ENCODE data around the gene MIDN.

The MIDN gene

GRCh38 chr19:1289686-1290025, 41.3 kb downstream of the MIDN start:
- no peak for FAIRE-seq
- no peak for DNase-seq (ENCODE audit: insufficient read length, low spot score)
- TF ChIP-seq CTCF (IDR thresholded peaks at IDR 0.05; ENCODE audit: insufficient read depth, missing control alignments), result no peak

GRCh38 chr19:1290196-1290702, 41.9 kb downstream of the MIDN start:
- no peak for FAIRE-seq
- TF ChIP-seq CTCF (IDR thresholded peaks at IDR 0.05; ENCODE audit: insufficient read depth, missing control alignments), result no peak
- DNase-seq (ENCODE audit: insufficient read length, low spot score), result no peak

GRCh38 chr19:1290703-1291651, 42.6 kb downstream of the MIDN start:
- TF ChIP-seq CTCF (IDR thresholded peaks at IDR 0.05; ENCODE audit: insufficient read depth, missing control alignments), result no peak
- DNase-seq (ENCODE audit: insufficient read length, low spot score) (no peak), FAIRE-seq (no peak)

GRCh38 chr19:1291761-1292418, 43.5 kb downstream of the MIDN start:
- DNase-seq (ENCODE audit: insufficient read length, low spot score) (no peak), FAIRE-seq (no peak)
- no peak for TF ChIP-seq CTCF (IDR thresholded peaks at IDR 0.05; ENCODE audit: insufficient read depth, missing control alignments)

GRCh38 chr19:1292419-1293151, 44.2 kb downstream of the MIDN start:
- TF ChIP-seq CTCF (IDR thresholded peaks at IDR 0.05; ENCODE audit: insufficient read depth, missing control alignments), result no peak
- FAIRE-seq, result no peak
- no peak for DNase-seq (ENCODE audit: insufficient read length, low spot score)

GRCh38 chr19:1293782-1294604, 45.6 kb downstream of the MIDN start:
- no peak for FAIRE-seq

More at GRCh38 chr19:1293782-1294604, 45.6 kb downstream of the MIDN start:
- DNase-seq (ENCODE audit: insufficient read length, low spot score), result no peak
- TF ChIP-seq CTCF (IDR thresholded peaks at IDR 0.05; ENCODE audit: insufficient read depth, missing control alignments), result no peak

All from D721Med (cell line).